Mucosa of descending colon (tissue), 3 donors: ENCODE measurements around the gene PCDH9. TPM values are rescaled to one million over a fixed set of nuclear protein-coding genes. Genes with fewer than 3 reads are reported as not detected.

Experiments
- ATAC-seq: fragments of 200-7000 bp; cut with Tn5 transposase; one replicate; pipeline ENCODE4 v1.9.1; 2020; ENCODE audit warnings: mild to moderate bottlenecking, moderate library complexity
- DNase-seq, 3 donors: peaks; one replicate each; pipeline ENCODE4 v3.0.0-alpha.2; 2020
- H3K36me3 ChIP-seq: fragments of 200-600 bp; one replicate; pipeline ENCODE4 v1.8.0; 2021; ENCODE audit warnings: low read depth, mild to moderate bottlenecking
- H3K4me1 ChIP-seq: fragments of 200-600 bp; one replicate; pipeline ENCODE4 v1.8.0; 2021; ENCODE audit warnings: low read depth, mild to moderate bottlenecking
- H3K4me3 ChIP-seq: fragments of 200-600 bp; one replicate; pipeline ENCODE4 v1.8.0; 2021; ENCODE audit warnings: mild to moderate bottlenecking
- H3K9me3 ChIP-seq: fragments of 200-600 bp; one replicate; pipeline ENCODE4 v1.8.0; 2021; ENCODE audit warnings: mild to moderate bottlenecking
- CTCF ChIP-seq: fragments of 200-600 bp; IDR thresholded peaks from one replicate; pipeline ENCODE4 v1.8.0; 2022; ENCODE audit warnings: antibody characterized with exemption, mild to moderate bottlenecking
- intact Hi-C, 2 donors: fragments of 100-400 bp; cut with DNase I in 1 of 2; cut with micrococcal nuclease in 1 of 2; formaldehyde crosslinking; loops; one replicate each; pipeline versions ENCODE4 v1.11.0 to v1.11.1; 2022; cut with DNase I, micrococcal nuclease
- total RNA-seq, 3 donors: library from RNA; stranded (reverse); fragmentation: NEBNext Ultra II Directional in 2 of 3; extraction: Animal tissue kit (Norgen Biotek cat#: 25700) in 2 of 3; gene quantifications; one replicate each; pipeline versions ENCODE4 v1.2.1 to v1.2.4, GENCODE V29; 2021 to 2023
- donor health status: DM: no; HTN: no; CAD: no; lungs with moderate emphysema.
- donor health status: DM: no; HTN: no; CAD: no.
- donor health status: DM: no; HTN: yes; CAD: no.

Gene PCDH9
- total RNA-seq, 3 donors from 2014 or later = 0.58 to 5.0 (median 0.80) TPM

DNA sequence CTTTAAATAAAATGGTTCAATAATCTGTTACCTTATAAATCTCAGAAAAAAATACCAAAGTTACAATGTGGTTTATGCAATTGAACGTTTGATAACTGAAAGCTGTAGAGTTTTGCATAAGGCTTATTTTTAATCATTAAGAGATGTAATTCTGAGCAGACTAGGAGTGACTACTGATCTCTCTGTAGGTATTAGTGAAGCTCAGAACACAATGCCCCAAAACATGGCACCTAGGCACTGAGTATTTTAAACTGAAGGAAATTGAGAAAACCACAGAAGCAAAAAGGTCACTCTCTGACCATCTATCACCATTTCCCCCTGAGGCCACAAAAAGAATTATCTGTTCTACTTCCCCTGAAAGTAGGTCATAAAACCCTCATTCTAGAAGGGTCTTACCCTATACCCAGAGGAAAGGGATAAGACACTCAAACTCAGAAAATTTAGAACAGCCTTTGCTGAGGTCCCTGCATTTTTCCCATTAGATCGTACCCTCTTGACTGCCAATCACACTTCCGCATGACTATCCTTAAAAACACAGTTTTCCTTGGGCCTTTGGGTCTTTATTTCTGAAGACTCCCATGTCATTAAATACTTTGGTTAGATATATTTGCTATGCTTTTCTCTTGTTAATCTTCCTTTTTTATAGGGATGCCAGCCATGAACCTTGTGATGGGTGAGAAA is 158.1 kb downstream of the PCDH9 start:
- no peak for TF ChIP-seq CTCF

GRCh38 chr13:67070306-67070705 is 159.8 kb downstream of the PCDH9 start:
- DNase-seq (no peak), ATAC-seq (no peak)
- Histone ChIP-seq H3K4me3 (no peak overlapping the region), H3K4me1 (no peaks in the 10 kb centered on the region), H3K9me3 (no peaks in the 10 kb centered on the region), H3K36me3 (no peaks in the 10 kb centered on the region)
- intact Hi-C loops = no loop called here
- TF ChIP-seq CTCF = no peak

More for the DNA sequence above, 158.1 kb downstream of the PCDH9 start:
- Histone ChIP-seq H3K4me1 (no peaks in the 10 kb centered on the region), H3K36me3 (no peaks in the 10 kb centered on the region), H3K4me3 (no peak overlapping the region), H3K9me3 (no peaks in the 10 kb centered on the region)
- ATAC-seq (no peak), DNase-seq (no peak)
- intact Hi-C loops = no loop called here

GRCh38 chr13:67069117-67069767 is 160.9 kb downstream of the PCDH9 start:
- TF ChIP-seq CTCF = no peak
- Histone ChIP-seq H3K9me3 (no peaks in the 10 kb centered on the region), H3K4me1 (no peaks in the 10 kb centered on the region), H3K4me3 (no peak overlapping the region), H3K36me3 (no peaks in the 10 kb centered on the region)
- intact Hi-C loops = no loop called here
- ATAC-seq (no peak), DNase-seq (no peak)

DNA sequence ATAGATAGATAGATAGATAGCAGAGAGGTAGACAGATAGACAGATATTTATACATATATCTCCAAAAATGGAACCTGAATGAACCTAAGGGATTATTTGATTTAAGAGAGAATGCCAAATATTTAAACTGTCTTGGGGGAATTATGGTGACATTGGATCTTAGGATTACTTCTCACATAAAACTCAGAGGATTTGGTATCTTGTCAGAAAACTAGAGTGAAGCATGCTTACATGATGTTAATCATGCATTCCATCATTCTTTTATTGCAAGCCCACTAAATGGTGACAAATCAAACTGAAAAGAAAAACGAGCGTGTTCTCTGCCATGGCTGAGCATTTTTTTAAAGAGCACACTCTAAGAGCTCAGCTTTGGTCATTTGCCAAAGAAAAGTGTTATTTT is 165.2 kb downstream of the PCDH9 start:
- Histone ChIP-seq H3K9me3 (no peaks in the 10 kb centered on the region), H3K4me3 (no peak overlapping the region), H3K36me3 (no peaks in the 10 kb centered on the region), H3K4me1 (no peaks in the 10 kb centered on the region)
- ATAC-seq = no peak
- no peak for TF ChIP-seq CTCF
- intact Hi-C loops = no loop called here
- no peak for DNase-seq

GRCh38 chr13:67063036-67063435 is 167.1 kb downstream of the PCDH9 start:
- H3K4me1 ChIP-seq = no peaks in the 10 kb centered on the region
- no peak overlapping the region for H3K4me3 ChIP-seq
- no peak for ATAC-seq
- DNase-seq = no peak
- no peak for TF ChIP-seq CTCF
- no peaks in the 10 kb centered on the region for H3K36me3 ChIP-seq
- no peaks in the 10 kb centered on the region for H3K9me3 ChIP-seq
- intact Hi-C loops = no loop called here
